GM15510 (cell line): ENCODE data around the gene MAPK10.

Source experiments
- POLR2A ChIP-seq: IDR thresholded peaks from 3 replicates; pipeline ENCODE4 v1.6.1; 2011; ENCODE audit warnings: borderline replicate concordance; ENCODE audit not compliant: insufficient read length; ENCODE audit errors: extremely low read depth

The MAPK10 gene

DNA sequence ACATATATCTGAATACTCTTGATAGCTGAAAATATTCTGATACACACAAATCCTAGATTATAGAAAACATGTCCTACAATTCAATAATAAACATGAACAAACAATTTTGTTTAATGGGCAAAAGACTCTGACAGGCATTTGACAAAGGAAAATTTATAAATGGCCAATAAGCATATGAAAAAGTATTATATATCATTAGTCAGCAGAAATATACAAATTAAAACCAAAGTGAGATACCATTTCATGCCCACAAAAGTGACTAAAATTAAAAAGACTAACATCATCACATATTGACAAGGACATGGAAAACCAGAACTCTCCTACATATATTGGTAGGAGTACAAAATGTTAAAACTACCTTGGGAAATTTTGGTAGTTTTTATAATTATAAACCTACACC is 2.7 kb upstream of the MAPK10 start:
- no peak for TF ChIP-seq POLR2A

DNA sequence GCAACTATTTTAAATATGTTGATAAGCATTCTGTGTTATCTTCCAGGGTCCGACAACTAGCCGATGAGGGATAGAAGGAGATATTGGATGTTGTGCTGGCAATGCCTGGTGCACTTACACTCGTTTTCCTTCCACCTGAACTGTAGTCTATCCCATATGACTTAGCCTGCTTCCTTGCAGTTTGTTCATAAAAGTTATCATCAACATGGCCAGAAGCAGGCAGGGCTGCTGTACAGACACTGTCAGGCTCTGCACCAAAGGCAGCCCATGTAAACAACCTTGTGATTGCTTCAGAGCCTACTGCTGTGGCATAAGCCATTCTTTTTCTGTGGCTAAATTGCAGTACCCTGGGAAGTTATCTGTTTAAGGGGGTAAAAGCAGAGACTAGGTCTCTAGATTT is 1.6 kb downstream of the MAPK10 start:
- TF ChIP-seq POLR2A, result no peak

DNA sequence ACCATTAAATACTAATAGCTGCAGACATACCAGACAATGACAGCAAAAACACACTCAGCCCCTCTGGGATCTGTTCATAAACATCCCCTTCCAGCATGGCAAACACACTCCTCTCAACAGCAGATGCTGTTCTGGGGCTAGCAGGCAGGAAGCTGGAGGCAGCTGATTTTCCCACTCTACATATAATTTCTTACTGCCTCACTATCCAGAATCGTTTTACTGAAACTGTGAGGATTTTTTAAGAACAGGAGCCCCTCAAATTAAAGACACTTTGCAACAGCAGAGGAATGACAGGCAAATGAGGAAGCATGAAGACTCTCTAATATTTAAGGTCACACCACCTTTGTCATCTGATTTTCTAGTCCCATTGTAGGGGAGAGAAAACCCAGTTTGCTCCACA is 2.2 kb downstream of the MAPK10 start:
- TF ChIP-seq POLR2A, result no peak

DNA sequence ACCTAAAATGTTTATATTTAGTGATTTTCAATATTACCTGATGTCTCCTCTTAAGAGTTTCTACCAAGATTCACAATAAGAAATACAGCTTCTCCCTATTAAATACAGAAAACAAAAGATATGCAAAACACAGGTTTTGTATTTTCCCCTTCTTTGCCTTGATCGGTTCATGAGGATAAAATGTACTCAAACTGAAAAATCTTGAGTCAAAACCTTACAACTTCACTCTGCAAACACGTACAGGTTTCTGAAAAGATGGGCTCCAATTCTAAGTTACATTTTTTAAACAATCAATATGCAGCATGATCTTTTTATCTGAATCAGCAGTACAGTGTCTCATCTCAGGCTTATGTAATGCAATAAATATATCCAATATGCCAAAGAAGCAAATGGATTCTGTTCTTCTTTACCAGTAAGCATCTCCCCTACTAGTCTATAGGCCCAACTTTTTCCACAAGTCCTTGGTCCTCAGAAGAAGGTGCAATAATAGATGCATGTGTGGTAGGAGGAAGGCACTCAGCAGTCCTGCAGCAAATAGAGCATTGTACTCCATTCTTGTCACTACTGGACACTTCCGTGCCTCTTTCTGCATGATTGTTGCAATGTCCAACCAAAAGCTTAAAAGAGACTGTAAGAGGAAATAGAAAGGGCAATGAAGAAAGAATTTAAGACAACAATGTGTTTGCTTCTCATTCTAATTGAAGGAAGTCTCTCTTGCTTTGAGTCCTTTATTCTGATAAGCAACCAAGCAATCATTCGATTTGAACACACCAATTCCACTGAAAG is 3.2 kb downstream of the MAPK10 start:
- TF ChIP-seq POLR2A, result no peak

DNA sequence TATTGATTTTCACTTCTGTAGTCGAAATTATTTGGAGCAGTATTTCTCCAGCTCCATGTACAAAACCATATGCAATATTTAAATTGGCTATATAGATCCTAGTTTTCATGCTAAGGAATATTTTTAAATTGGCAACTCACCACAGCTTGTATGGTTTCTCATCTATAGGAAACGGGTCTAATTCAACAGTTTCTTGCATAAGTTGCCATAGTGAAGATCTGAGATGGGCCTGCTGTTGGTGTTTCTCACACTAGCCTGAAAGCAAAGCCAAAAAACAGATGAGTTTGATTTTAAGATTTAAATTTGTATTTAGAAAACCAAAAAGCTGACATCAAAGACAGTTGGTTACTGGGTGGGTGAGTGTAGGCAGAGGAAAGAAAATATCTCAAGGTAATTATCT is 5.5 kb downstream of the MAPK10 start:
- TF ChIP-seq POLR2A, result no peak

DNA sequence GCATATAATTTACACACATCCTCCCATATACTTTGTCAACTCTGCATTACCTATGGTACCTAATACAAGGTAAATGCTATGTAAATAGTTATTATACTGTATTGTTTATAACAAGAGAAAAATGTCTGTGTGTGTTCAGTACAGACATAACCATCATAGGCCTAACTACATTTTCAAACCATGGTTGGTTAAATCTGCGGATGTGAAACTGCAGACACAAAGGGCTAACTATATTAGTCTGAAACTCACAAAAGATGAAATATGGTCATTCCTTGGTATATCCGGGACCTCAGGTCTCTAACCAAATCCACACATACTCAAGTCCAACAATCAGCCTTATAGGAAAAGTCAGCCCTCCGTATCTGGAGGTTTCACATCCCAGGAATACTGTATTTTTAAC is 13.5 kb downstream of the MAPK10 start:
- TF ChIP-seq POLR2A, result no peak

DNA sequence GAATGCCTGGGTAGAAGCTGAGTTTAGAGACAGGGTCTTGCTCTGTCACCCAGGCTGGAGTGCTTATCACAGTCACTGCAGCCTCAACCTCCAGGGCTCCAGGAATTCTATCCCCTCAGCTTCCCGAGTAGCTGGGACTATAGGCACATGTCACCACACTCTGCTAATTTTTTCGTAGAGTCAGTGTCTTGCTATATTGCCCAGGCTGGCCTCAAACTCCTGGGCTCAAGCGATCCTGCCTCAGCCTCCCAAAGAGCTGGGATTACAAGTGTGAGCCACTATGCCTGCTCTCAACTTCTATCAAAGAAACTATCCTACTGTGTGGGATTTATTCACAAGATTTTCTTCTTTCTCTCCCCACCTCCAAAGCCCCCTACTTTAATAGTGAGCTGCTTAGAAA is 15.7 kb downstream of the MAPK10 start:
- TF ChIP-seq POLR2A, result no peak

DNA sequence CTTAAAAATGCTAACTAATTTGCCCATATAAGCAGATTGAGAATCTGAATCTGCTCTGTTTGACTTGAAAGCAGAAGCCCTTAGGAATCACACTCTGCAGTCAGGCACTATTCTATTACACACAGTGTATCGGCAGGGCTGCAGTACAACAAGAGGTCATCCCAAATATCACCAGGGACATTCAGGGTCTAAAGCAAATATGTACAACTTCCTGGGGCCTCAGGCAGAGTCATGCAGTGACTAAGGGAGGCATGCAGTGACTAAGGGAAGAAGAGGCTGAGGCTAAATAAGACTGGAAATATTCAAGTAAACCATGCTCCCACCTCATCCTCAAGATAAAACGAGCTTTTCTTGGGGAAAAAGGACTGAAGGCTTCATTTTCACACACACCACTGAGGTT is 20.9 kb downstream of the MAPK10 start:
- no peak for TF ChIP-seq POLR2A

DNA sequence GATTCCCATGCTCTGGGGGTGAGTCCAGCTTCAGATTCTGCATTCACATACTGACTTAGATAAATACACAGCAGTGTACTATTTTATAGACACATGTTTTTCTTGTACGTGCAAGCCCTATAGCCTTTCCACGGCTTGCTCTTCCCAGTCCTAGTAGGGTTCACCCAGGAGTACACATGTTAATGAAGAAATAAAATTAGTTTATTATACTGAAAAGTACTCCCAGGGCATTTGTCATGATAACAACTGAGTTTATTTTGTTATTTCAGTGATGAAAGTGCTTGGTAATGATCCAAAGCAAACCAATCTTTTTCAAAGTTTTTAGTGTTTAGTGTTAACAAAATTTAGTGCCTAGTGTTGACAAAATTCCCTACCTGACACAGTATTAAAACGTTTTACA is 21.3 kb downstream of the MAPK10 start:
- TF ChIP-seq POLR2A, result no peak

DNA sequence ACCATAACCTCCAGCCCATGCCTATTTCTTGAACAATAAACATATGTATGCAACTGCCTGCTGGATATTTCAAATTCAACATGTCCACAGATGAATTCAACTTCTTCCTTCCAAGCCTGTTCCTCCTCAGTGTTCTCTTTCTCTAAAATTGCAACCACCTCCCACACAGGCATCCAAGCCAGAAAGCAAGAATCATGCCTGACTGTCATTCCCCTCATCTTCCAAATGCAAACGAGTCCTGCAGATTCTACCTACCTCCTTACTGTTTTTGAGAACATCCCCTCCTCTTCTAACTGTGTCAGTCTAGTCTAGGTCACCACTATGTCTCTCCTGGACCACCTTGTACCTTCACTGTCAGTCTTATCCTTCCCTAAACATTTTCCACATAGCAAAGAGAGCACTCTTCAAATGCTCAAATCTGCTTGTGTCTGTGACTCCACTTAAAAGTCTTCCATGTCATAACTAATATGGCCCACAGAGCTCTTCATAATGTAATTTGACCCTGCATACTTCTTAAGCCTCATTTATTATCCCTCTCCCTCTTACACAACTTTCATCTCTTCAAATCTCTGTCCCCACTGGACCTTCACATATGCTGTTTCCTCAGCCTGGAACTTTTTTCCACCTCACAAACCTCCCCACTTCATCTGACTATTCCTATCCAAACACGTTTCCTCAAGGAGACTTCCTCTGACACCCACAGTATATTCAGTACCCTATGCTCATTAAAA is 25.7 kb downstream of the MAPK10 start:
- TF ChIP-seq POLR2A, result no peak

DNA sequence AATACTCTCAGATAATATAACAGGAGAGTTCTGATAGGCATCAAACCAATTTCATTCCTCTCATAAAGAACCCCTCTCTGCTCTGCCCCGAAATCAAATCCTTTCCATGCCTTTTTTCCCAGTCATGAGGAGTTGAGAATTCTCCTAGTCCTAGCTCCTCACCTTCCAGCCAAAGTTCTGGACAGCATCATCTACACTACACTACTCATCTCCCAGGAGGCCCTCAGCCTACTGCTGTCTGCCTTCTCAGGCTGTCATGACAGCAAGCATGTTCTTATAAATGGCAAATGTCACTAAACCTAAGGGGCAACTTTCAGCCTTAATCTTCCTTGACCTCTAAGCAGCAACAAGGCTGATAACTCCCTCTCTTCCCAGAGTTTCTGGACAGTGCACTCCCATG is 26.6 kb downstream of the MAPK10 start:
- no peak for TF ChIP-seq POLR2A

DNA sequence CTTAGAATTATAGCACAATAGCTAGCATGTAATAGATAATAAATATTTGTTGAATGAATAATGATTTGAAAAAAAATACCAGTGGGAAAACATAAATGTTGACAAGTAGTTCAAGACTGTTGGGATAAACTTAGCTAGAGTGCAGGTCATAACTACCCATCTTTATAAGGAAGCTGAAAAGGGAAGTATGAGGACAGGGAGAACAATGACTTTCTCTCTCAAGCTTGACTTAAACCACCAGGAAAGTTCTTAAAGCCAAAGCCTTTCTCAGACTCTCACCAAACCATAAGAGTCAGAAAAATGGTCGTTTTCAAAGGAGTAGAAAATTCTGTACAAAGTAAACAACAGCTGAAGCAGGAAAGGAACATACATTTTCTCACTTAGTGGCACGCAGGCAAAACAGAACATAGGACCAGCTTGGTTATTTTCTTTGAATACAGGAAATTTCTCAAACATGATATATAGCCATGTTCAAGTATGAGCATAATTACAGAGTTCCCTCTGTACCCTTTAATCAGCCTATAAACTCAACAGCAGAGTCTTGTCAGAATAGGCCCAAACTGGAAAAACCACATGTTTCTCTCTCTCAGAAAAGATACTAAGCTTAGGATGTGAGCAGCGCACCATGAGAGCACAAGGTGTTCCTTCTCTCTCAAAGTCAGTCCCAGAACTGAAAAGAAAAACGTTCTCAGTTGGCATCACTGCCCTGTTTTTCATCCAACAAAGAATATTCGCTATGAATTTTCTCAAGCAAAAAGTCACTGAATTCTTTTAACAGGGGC is 28.7 kb downstream of the MAPK10 start:
- TF ChIP-seq POLR2A, result no peak

DNA sequence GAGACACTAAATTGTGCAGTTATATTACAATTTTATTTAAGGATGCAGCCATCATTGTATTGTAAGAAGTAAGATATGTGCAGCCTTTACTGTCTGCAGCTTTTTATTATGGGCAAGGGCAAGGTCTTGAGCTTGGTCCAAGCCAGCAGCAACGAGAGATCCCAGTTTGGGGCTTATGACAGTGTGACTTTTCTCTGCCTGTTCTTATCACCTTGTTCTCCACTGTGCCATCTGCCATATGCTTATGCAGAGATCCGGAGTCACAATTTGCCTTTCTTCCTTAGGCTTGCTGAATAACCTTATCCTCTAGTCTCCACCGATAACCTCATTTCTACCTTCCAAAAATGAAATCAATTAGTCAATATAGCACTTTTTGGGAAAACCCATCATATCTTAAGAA is 30.4 kb downstream of the MAPK10 start:
- no peak for TF ChIP-seq POLR2A

DNA sequence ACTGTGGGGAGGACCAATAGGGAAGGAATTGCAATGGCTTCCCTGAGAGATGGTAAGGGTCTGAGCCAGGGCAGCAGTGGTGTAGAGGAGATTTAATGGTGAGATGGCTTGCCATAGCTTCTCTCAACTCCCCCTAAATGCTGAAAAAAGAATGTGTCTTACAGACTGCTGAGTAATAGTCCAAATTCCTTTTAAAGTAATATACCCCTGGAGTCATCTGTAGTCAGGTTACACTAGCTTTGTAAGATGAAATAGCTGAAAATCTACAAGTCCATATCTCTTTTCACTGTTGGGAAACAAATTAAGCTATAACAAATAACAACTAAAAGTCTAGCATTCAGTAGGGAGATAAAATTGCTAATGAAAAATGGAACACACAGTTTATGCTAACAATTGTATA is 33.5 kb downstream of the MAPK10 start:
- TF ChIP-seq POLR2A, result no peak

DNA sequence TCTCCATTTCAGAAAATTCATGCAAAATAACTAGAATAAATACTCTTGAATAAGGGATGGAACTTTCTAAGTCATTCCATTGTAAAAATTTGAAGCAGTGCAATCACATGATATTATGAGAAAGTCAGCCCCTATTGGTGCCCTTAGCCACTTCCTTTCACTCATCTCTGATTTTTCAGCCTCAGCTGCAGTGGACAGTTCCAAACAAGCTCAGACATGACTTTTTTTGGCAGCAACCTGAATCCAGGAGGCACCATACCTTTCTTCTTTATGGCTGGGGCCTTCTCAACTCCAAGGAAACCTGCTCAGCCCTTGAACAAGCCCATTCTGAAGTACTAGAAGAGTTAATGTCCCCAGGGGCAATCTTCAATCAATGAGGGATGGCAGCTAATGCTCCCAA is 40.5 kb downstream of the MAPK10 start:
- no peak for TF ChIP-seq POLR2A

DNA sequence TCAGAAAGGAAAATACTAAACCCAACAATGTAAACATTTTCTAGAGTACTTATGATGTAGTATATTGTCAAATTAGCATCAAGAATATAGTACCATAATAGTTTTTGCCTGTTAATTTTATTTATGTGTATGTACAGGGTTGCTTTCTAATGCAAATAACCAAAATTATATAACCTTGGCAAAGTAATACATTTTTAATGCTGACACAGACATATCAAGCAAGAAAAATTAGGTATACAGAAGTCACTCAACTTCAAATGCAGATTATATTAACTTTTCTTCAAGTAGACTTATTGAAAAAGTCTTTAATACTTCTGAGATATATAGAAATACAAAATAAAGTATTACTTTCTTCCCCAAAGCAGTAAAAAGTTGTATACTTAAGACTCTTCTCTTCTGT is 44.3 kb downstream of the MAPK10 start:
- no peak for TF ChIP-seq POLR2A

DNA sequence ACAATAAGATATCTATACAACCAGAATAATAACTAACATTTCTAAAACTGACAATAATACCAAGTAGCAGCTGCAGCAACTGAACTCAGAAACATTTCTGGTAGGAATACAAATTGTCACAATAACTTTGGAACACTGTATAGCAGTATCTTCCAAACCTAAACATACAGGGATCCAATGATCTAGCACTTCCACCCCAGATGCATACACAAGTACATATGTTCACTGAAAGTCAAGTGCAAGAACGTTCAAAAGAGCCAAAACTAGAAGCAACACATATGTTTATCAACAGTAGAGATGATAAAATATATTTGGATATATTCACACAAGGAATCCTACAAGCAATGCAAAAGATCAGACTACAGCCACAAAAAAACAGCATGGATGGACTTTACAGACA is 46.2 kb downstream of the MAPK10 start:
- no peak for TF ChIP-seq POLR2A

DNA sequence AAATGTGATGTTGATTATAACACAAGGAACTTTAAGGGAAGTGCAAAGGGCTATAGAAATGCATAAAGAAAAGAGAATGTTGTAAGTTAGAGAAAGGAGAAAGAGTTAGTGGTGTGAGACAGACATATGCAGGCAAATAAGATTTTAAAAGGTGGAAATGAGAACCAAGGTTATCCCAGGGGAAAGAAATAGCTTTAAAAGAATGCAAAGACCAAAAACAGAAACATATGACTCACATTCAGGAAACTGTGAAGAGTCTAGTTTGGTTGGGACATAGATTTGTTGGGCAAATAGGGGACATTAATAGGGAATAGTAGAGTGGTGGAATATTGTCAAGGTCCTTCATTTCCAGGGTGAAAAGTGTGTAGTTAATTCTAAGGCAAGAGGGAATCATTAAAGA is 52.4 kb downstream of the MAPK10 start:
- TF ChIP-seq POLR2A, result no peak
